DND-41 (cell line): ENCODE data around the gene RFESD.

Experiments used
- CTCF ChIP-seq: IDR thresholded peaks from 2 replicates; pipeline ENCODE4 v1.5.1; 2012; ENCODE audit warnings: borderline replicate concordance, low read length, moderate library complexity, mild to moderate bottlenecking; ENCODE audit not compliant: poor library complexity, severe bottlenecking; ENCODE audit errors: extremely low read depth
- EZH2 ChIP-seq: IDR thresholded peaks from 3 replicates; pipeline ENCODE4 v1.6.1; 2012; ENCODE audit warnings: borderline replicate concordance, low read depth, mild to moderate bottlenecking, moderate library complexity, low read length, inconsistent platforms; ENCODE audit not compliant: severe bottlenecking

- TF ChIP-seq CTCF (no peak), EZH2 (no peak)
Measured at GRCh38 chr5:95626701-95627100, 19.9 kb upstream of the RFESD start.
